CD14-positive monocyte (primary cell): ENCODE data around the gene PLEKHG4. TPM values are rescaled to one million over a fixed set of nuclear protein-coding genes. Genes with fewer than 3 reads are reported as not detected.

ENCODE experiments used
- DNase-seq, 3 donors: peaks; one replicate each; pipeline ENCODE4 v3.0.0-alpha.2; 2011 to 2022
- H2AFZ ChIP-seq: 2 replicates; pipeline ENCODE4 v1.6.0; 2012; ENCODE audit warnings: mild to moderate bottlenecking, low read depth, low read length, inconsistent platforms; ENCODE audit not compliant: insufficient read depth, poor library complexity, severe bottlenecking
- H3K27ac ChIP-seq, 2 donors: 1 replicate in 1 of 2; 2 replicates in 1 of 2; pipeline ENCODE4 v1.5.1; 2012 to 2013; ENCODE audit warnings: low read length in 2 of 2, control low read depth in 1 of 2, inconsistent platforms in 1 of 2, low read depth in 1 of 2, mild to moderate bottlenecking in 1 of 2
- H3K27me3 ChIP-seq, 2 donors: one replicate each; pipeline versions ENCODE4 v1.6.0 to v1.6.1; 2011 to 2013; ENCODE audit warnings: low read length in 2 of 2; ENCODE audit not compliant: control insufficient read depth in 2 of 2, insufficient read depth in 2 of 2
- H3K36me3 ChIP-seq, 2 donors: replicated peaks in 1 of 2; 1 replicate in 1 of 2; 2 replicates in 1 of 2; pipeline versions ENCODE4 v1.5.1 to v1.6.1; 2012 to 2013; ENCODE audit warnings: low read length in 2 of 2, control low read depth in 1 of 2, inconsistent platforms in 1 of 2, mild to moderate bottlenecking in 1 of 2; ENCODE audit not compliant: insufficient read depth in 2 of 2, control insufficient read depth in 1 of 2
- H3K4me1 ChIP-seq, 2 donors: 1 replicate in 1 of 2; 2 replicates in 1 of 2; pipeline versions ENCODE4 v1.5.1 to v1.6.1; 2012 to 2013; ENCODE audit warnings: low read length in 2 of 2, control low read depth in 1 of 2, inconsistent platforms in 1 of 2, mild to moderate bottlenecking in 1 of 2, moderate library complexity in 1 of 2; ENCODE audit not compliant: insufficient read depth in 2 of 2, control insufficient read depth in 1 of 2
- H3K4me2 ChIP-seq: replicated peaks from 2 replicates; pipeline ENCODE3; 2012; ENCODE audit warnings: low read length, moderate library complexity, mild to moderate bottlenecking; ENCODE audit not compliant: poor library complexity, severe bottlenecking; ENCODE audit errors: extremely low read depth
- H3K4me3 ChIP-seq, 3 experiments: fragments of 200-600 bp in 1 of 3; sonication (generic) in 1 of 3; replicated peaks in 1 of 3; 1 replicate in 2 of 3; 2 replicates in 1 of 3; pipeline ENCODE4 v1.5.1; 2011 to 2013; ENCODE audit warnings: low read length in 3 of 3, mild to moderate bottlenecking in 3 of 3, control low read depth in 2 of 3, low read depth in 2 of 3, inconsistent platforms in 1 of 3, moderate library complexity in 1 of 3
- H3K79me2 ChIP-seq: 2 replicates; pipeline ENCODE4 v1.6.0; 2012; ENCODE audit warnings: mild to moderate bottlenecking, control low read depth, inconsistent platforms, low read length, moderate library complexity; ENCODE audit not compliant: insufficient read depth
- H3K9ac ChIP-seq: 2 replicates; pipeline ENCODE4 v1.6.0; 2017; ENCODE audit warnings: low read length, mild to moderate bottlenecking; ENCODE audit not compliant: insufficient read depth, poor library complexity, severe bottlenecking
- H3K9me3 ChIP-seq, 2 donors: replicated peaks in 1 of 2; 1 replicate in 1 of 2; 2 replicates in 1 of 2; pipeline versions ENCODE4 v1.5.1 to v1.6.1; 2012 to 2013; ENCODE audit warnings: low read length in 2 of 2, control low read depth in 1 of 2; ENCODE audit not compliant: control insufficient read depth in 1 of 2, insufficient read depth in 1 of 2
- H4K20me1 ChIP-seq: 2 replicates; pipeline ENCODE4 v1.6.0; 2012; ENCODE audit warnings: mild to moderate bottlenecking, low read length, control low read depth, moderate library complexity; ENCODE audit not compliant: insufficient read depth
- H3K27ac Mint-ChIP-seq, 7 donors: one replicate each; pipeline ENCODE4 v1.8.0; 2020; ENCODE audit warnings: mild to moderate bottlenecking in 7 of 7, mixed read lengths in 7 of 7, moderate library complexity in 6 of 7, inconsistent platforms in 2 of 7
- H3K27me3 Mint-ChIP-seq, 3 donors: one replicate each; pipeline ENCODE4 v1.8.0; 2021 to 2022; ENCODE audit warnings: low read depth in 3 of 3, mild to moderate bottlenecking in 3 of 3, mixed read lengths in 3 of 3, moderate library complexity in 3 of 3, inconsistent platforms in 1 of 3
- H3K36me3 Mint-ChIP-seq, 2 donors: one replicate each; pipeline ENCODE4 v1.8.0; 2020; ENCODE audit warnings: mixed read lengths in 2 of 2, inconsistent platforms in 1 of 2, mild to moderate bottlenecking in 1 of 2
- H3K4me1 Mint-ChIP-seq: one replicate; pipeline ENCODE4 v1.8.0; 2020; ENCODE audit warnings: mild to moderate bottlenecking, mixed read lengths
- H3K4me3 Mint-ChIP-seq, 2 donors: one replicate each; pipeline ENCODE4 v1.8.0; 2020; ENCODE audit warnings: mild to moderate bottlenecking in 2 of 2, mixed read lengths in 2 of 2, moderate library complexity in 1 of 2
- H3K9me3 Mint-ChIP-seq, 7 donors: one replicate each; pipeline ENCODE4 v1.8.0; 2020 to 2022; ENCODE audit warnings: mixed read lengths in 7 of 7, mild to moderate bottlenecking in 6 of 7, moderate library complexity in 6 of 7, inconsistent platforms in 2 of 7
- WGBS: methylation state at CpG from one replicate; pipeline ENCODE4 v1.1.5; 2013; ENCODE audit warnings: missing lambda C conversion rate; ENCODE audit not compliant: insufficient coverage; 5-methylcytosine and 5-hydroxymethylcytosine counted together
- intact Hi-C, 2 donors: fragments of 100-400 bp; cut with micrococcal nuclease; formaldehyde crosslinking; loops; one replicate each; pipeline versions ENCODE4 v1.15.0 to v1.15.1; 2023
- polyA plus RNA-seq, 3 donors: library from polyadenylated mRNA; depleted of rRNA in 1 of 3; unstranded in 2 of 3; stranded (reverse) in 1 of 3; fragments of 300-500 nt in 2 of 3; fragments of >200 nt in 1 of 3; fragmentation: Illumina TruSeq in 2 of 3; gene quantifications; 1 replicate in 2 of 3; 2 replicates in 1 of 3; pipeline ENCODE4 v1.2.3, GENCODE V29; 2012 to 2021
- TF ChIP-seq, protein P1 (sequence below): fragments of 200-600 bp; IDR thresholded peaks from one replicate; pipeline ENCODE4 v1.8.0; 2022; ENCODE audit warnings: antibody characterized with exemption, mild to moderate bottlenecking

Gene PLEKHG4
- polyA plus RNA-seq, 3 donors = 0.79 to 3.2 (median 3.0) TPM

DNA sequence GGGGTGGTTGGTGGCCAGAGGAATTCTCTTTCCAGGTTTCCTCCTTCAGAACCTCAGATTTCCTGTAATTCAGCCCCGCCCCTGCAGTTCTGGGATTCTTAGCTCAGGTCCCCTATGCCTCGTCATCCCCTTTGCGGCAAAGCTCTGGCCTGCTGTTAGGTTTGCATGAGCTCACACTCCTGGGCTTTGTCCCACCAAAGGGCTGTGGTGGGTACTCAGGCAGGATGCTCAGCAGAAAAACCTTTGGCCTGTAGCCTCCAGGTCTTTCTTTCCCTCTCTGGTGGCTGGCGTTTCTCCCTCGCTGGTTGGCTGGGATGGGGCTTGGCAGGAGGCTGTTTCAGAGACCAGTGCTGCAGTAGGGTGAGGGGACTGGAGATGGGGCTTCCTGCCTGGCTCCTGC is 9.6 kb upstream of the PLEKHG4 start:
- peaks cover 2 to 15% (median 10%) of the 10 kb centered on the region in 3 donors for H3K27me3 Mint-ChIP-seq
- H3K4me3 Mint-ChIP-seq = no peak overlapping the region
- no peak for DNase-seq
- intact Hi-C loops = no loop called here
- Histone ChIP-seq H3K4me1 (no peaks in the 10 kb centered on the region), H3K9ac (no peak overlapping the region), H2AFZ (no peak overlapping the region), H3K4me2 (no peak overlapping the region), H3K79me2 (no peaks in the 10 kb centered on the region), H3K4me3 (no peak overlapping the region), H3K27me3 (no peaks in the 10 kb centered on the region), H3K36me3 (no peaks in the 10 kb centered on the region), H3K27ac (no peak overlapping the region), H4K20me1 (no peaks in the 10 kb centered on the region), H3K9me3 (no peaks in the 10 kb centered on the region)
- H3K4me1 Mint-ChIP-seq = peaks cover 3% of the 10 kb centered on the region
- no peak overlapping the region for H3K27ac Mint-ChIP-seq
- TF ChIP-seq, protein P1, sequence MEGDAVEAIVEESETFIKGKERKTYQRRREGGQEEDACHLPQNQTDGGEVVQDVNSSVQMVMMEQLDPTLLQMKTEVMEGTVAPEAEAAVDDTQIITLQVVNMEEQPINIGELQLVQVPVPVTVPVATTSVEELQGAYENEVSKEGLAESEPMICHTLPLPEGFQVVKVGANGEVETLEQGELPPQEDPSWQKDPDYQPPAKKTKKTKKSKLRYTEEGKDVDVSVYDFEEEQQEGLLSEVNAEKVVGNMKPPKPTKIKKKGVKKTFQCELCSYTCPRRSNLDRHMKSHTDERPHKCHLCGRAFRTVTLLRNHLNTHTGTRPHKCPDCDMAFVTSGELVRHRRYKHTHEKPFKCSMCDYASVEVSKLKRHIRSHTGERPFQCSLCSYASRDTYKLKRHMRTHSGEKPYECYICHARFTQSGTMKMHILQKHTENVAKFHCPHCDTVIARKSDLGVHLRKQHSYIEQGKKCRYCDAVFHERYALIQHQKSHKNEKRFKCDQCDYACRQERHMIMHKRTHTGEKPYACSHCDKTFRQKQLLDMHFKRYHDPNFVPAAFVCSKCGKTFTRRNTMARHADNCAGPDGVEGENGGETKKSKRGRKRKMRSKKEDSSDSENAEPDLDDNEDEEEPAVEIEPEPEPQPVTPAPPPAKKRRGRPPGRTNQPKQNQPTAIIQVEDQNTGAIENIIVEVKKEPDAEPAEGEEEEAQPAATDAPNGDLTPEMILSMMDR = no peak
- 80% methylated on average over 1 of the region's 5 CpGs for WGBS
- peaks cover 3 to 4% of the 10 kb centered on the region in 2 donors for H3K36me3 Mint-ChIP-seq
- peaks cover 0 to 2% (median 0%) of the 10 kb centered on the region in 7 donors for H3K9me3 Mint-ChIP-seq

DNA sequence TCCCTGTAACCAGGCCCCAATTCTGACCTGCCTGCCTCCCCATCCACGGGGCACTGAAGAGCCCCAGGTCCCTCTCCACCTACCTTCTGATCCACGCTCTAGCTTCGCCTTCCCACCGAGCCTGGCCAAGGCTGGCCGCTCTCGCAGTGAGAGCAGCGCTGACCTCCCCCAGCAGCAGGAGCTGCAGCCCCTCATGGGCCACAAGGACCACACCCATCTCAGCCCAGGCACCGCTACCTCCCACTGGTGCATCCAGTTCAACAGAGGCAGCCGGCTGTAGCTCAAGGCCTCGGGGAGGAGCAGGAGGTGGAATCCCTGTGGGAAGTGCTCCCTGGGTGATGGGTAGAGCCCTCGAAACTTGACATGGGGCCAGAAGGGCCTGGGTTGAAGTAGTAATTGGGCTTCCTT is 8.4 kb upstream of the PLEKHG4 start:
- Histone ChIP-seq H3K4me1 (no peaks in the 10 kb centered on the region), H3K9me3 (no peaks in the 10 kb centered on the region), H3K9ac (no peak overlapping the region), H3K27me3 (no peaks in the 10 kb centered on the region), H2AFZ (no peak overlapping the region), H4K20me1 (no peaks in the 10 kb centered on the region), H3K79me2 (no peaks in the 10 kb centered on the region), H3K4me3 (no peak overlapping the region), H3K4me2 (no peak overlapping the region), H3K27ac (no peak overlapping the region), H3K36me3 (no peaks in the 10 kb centered on the region)
- WGBS = 88% methylated on average over 7 of the region's 11 CpGs
- H3K36me3 Mint-ChIP-seq = peaks cover 6 to 7% of the 10 kb centered on the region in 2 donors
- peaks cover under 1% of the 10 kb centered on the region for H3K4me1 Mint-ChIP-seq
- TF ChIP-seq, protein P1 = no peak
- H3K27ac Mint-ChIP-seq = no peak overlapping the region
- H3K4me3 Mint-ChIP-seq = no peak overlapping the region
- H3K27me3 Mint-ChIP-seq = peaks cover 2 to 10% (median 10%) of the 10 kb centered on the region in 3 donors
- H3K9me3 Mint-ChIP-seq = no peaks in the 10 kb centered on the region
- DNase-seq = no peak
- intact Hi-C loops = no loop called here
